ENCODE measurements around the gene CTNNA2.
"Not testable (repeated sequence)": the region's sequence is repeated elsewhere in the genome, so short reads cannot be mapped to it uniquely, and the experiment has no call there.

CTNNA2 gene

DNA sequence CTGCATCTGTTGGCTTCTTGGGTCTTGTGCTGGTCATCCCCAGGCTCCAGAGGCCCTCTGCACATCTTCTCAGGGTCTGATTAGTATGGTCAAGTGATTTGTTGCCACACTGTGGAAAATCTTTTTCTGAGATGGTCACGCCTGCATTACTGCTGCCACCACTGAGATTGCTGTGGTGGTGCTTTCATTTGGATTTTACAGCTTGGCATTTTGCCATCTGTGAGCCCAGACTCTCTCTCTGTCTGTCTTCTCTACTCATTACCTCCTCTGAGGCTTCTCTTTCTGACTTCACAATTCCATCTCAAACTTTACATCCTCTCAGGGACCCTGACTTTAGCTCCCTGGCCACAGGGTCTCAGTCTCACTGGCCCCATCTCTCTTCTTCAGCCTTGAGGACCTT lies 637.1 kb downstream of the CTNNA2 start:
- no peak for DNase-seq (ENCODE audit: low spot score)

DNA sequence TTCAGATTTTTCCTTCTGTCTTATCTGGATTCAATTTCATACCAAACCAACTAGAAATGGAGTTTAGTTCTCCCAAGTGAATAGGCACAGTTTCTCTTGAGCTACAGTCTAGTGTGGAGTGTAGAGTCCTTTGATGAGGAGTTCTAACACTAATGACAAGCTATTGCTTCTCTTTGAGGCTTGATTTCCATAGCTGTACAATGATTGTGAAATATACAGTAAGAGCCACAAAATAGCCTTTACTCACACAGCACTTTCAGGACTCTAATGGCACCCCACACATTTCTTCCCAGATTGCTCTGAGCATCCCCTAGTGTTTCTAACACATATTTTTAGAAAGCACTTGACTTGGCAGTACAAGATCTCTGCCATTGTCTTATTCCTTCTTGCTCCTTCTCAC lies 638.4 kb downstream of the CTNNA2 start:
- DNase-seq (ENCODE audit: low spot score): no peak

DNA sequence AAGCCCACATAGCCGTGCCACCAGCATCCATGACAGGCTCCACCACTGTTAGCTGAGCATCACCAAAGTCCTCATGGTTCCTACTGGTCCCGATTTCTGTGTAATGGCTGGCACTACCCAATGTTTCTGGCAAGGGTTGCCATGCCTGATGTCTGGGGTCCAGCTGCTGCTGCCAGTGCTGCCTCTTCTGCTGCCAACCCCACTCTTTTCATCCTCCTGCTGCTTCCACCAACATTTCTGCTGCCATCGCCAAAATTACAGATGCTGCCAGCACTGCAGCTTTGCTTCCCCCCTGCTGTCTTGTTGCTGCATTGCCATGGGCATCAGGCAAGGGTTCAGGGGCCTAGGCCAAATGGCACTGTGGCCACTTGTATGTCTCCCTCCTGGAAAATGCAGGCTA lies 638.8 kb downstream of the CTNNA2 start:
- DNase-seq (ENCODE audit: low spot score): no peak

DNA sequence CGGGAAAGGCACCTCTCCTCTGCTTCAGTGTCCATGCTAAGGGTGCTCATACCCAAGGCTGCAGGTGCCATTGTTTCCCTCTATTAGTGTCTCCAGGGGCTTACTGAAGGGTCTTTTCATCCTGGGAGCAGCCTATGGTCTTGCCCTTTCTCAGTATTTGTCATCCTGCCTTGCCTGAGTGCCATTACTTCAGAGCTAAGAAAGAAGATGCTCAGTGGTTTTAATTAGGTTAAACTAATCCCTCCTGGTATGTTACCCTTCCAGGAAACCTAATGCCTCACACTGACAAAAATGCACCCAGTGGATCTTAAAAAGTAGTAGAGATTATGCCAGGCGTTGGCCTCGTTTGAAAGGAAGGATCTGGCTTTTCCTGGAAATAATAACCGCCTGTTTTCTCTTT lies 640.3 kb downstream of the CTNNA2 start:
- no peak for DNase-seq (ENCODE audit: low spot score)

DNA sequence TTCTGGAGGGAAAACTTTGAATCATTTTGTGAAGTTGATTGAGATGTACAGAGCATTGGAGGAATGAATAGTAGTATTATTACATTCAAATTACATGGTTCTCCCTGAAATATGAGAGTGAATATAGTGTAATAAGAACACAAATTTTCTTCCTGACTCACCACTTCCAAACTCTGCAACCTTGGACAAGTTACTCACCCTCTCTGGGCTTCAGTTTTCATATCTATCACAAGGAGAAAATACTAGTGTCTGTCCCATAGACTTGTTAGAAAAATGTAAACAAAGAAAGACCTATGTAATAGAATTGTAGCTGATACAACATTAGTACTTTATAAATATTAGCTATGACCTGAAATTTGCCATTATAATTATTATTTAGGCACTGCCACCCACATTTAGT lies 640.9 kb downstream of the CTNNA2 start:
- DNase-seq (ENCODE audit: low spot score): no peak

DNA sequence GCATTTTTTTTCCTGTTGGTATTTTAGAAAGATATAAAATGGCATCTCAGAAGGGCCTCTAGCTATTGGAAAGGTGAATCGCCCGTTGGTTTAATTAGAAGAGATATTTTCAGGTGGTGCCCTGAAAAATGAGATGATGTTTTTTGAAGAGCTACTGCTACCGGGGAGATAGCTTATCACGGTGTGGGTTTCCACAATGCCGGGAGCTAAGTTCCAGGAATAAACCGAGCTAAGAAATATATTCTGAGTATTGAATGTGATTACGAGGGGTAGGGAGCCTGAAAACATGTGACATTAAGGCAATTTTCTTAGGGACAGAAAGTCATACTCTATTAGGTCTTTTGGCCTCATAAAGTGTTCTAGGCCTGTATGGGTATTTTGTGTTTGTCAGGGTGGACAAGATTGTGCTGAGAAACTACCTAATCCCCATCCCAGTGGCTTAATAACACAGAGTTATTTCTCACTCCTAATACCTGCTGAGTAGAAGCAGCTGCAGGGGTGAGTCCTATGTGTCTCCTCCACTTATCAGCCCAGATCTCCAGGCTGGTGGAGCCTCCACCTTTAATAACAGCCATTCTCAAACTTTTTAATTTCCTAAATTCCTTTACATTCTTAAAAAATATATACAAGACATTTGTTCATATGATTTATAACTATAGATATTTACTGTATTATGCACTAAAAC lies 641.5 kb downstream of the CTNNA2 start:
- no peak for DNase-seq (ENCODE audit: low spot score)

DNA sequence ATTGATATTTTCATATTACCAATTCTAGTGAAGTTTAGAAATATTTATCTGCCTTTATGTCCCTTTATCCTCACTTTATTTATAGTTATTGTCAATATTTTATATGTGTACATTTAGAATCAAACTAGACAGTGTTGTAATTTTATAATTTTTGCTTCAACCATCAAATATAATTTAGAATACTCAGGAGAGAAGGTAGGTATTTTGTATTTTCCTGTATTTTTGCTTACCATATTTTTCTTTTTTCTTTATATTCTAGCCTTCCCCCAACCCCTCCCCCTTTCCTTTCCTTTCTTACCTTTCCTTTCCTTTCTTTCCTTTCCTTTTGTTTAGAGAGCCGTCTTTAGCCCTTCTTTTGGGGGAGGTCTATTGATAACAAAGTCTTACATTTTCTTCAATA lies 651.5 kb downstream of the CTNNA2 start:
- DNase-seq (ENCODE audit: low spot score): no peak

DNA sequence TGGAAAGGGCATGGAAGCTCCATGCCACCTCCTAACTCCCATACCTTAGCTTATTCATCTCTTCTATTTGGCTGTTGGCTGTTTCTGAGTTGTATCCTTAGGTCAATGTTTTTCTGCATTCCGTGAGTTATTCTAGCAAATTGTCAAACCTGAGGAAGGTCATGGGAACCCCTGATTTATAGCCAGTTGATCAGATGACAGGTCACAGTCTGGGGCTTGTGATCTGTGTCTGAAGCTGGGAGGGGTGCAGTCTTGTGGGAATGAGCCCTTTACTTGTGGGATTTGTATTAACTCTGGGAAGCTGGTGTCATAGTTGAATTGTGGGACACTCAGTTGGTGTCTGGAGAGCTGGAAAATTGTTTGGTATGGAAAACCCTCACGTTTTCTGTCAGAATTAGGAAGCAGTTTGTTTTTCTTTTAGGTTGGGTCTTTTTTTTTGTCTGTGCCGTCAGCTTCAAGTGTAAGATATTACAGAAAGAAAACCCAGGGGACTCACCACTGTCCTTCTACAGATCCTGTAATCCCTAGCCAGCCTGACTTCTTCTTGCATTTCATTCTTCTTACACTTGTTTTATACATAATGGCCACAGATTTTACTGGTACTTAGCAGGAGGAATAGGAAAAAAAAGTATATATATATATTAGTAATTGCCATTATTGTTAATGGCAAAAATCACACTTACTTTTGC lies 653.8 kb downstream of the CTNNA2 start:
- no peak for DNase-seq (ENCODE audit: low spot score)

DNA sequence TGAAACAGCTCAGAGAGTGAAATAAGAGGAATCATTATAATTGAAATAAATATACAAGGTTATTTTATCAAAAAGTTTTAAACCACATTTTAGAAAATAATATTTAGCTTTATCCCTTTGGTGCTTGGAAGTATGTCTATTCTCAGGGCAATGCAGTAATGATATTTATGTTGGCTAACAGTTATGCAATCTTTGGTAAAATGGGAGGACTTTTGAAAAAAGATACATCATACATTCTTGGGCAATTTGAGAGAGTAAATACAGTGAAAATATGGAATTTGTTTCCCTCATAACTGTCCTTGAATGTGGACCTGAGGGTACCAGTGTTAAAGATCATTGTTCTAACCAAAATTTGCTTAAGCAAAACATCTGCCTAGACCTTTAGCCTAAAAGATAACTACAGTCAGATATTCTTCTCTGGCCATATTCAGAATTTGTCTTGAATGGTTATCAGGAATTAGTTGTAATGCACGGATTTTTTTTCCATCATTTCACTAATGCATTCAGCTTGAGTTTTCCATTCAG lies 654.5 kb downstream of the CTNNA2 start:
- no peak for DNase-seq (ENCODE audit: low spot score)

DNA sequence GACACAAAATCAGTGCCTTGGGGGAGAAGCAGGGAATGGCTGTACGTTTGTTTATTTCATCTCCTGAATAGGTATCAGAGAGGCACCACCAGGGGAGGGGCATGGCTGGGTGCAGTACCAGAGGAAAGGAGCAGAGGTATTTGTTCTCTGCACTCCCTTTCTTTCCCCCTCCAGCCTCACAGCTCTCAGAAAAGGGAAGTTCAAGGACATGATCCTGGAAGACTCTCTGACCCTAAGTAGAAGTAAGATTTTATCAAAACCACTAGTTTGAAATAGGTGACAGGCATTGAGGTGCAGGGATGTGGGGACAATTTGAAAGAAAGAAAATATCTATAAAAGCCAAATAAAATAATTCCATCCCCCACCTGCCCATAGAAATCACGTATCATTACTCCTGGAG lies 655.2 kb downstream of the CTNNA2 start:
- no peak for DNase-seq (ENCODE audit: low spot score)

DNA sequence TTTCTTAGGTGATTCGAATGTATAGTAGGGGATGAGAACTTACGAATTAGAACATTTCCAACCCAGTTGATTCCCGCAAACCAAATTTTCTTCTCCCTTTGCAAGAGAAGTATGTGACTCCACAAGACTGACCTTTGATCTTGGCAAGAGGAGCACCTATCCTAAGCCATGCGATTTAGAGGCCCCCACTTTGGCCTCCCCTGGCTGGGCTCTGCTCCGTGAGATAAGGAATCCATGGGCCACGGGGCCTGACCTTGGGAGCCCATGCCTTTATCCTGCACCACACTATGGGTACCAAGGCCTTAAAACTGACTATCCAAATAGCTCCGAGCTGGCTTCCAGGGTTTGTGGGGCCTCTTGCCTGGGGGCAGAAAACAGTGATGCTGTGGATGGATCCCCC lies 656.0 kb downstream of the CTNNA2 start:
- no peak for DNase-seq (ENCODE audit: low spot score)

DNA sequence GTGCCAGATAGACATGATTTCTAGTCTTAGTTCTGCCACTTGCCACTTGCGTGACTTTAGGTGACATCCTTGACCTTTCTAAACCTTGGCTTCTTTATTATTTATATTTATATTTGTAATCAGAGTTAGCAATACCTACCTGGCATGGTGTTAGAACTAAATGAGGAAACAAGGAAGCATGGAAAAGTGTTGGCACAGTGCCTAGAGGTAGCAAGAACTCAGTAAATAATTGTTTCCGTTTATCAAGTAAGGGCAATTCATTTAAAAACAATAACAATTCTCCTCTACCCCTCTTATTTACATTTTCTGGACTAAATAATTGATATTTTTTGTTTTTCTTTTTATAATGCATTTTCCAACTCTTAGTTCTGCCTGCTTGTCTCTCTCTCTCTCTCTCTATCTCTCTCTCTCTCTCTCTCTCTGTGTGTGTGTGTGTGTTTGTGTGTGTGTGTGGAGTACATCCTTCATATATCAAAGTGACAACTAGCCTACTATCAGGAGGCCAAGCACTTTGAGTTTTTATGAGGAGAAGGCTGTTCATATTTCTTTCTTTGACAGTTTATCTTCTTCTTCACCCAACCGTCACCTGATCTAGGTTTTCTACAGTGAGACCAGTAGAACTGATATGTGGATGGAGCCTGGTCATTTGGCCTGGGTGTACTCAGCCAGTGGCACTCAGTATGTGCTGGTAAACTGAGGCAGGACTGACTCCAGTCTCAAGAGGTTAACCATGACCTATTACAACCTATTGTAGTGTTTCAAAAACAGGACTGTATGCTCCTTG lies 657.2 kb downstream of the CTNNA2 start:
- no peak for DNase-seq (ENCODE audit: low spot score)

DNA sequence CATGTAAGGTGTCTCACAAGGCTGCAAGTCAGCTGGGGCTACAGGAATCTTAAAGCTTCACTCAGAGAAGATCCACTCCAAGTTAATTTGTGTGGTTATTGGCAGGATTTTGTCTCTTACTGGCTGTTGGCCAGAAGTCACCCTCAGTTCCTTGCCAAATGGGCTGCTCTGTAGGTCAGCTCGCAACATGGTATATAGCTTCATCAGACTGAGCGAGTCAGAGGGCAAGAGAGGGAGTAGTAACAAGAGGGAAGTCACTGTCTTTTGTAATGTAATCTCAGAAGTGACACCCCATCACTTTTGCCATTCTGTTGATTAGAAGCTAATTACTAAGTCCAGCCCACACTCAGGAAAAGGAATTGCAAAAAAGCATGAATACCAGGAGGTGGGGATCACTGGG lies 672.2 kb downstream of the CTNNA2 start:
- DNase-seq (ENCODE audit: low spot score): no peak

DNA sequence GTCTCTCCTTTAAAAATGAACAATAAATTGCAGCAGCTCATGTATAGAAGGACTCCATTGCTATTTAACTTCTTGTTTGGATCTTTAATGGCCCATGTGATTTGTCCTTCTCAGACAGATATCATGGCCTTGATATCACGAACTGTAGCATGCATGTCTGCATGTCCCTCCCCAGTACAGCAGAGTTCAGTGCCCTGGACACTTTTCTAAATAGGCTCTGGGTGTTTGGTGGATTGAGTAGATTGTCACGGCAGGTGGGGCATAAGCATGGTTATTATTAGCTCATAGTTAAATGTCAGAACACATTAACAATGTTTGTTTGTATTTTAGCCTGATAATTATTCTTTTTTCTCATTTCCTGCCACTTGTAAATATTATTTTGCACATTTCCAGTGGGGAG lies 673.4 kb downstream of the CTNNA2 start:
- no peak for DNase-seq (ENCODE audit: low spot score)

DNA sequence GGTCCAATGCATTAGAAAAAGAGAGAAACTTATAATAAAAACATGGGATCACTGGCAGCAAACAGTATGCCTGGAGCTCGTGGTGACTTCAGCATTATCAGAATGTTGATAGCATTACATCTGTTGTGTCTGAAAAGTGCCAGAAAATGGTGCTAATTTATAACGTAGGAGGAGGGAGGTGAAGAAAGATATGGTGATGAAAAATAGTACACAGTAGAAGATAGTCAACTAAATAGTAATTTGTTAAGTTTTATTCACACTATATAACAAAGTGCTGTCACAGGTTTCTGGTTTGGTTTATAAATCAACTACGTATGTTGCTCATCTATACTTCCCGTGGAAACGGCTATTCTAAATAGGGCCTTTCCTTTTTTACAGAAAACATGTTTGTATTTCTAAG lies 674.3 kb downstream of the CTNNA2 start:
- DNase-seq (ENCODE audit: low spot score): no peak

DNA sequence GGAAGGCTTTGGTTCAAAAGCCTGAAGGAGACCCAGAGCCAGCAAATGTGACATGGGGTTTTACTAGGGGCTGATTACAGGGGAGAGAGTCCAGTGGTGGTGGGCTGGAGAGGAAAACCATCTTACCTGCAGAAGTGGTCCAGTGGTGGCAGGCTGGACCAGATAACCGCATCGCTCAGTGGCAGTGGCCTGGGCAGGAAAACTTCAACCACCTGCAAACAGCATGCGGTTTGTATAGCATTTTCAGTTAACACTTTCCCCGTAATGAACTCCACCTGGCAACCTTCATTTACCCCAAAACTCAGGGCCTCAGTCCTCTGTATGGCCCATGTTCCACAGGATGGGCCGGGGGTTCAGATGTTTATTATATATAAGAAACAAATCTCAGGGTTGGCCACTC lies 677.3 kb downstream of the CTNNA2 start:
- DNase-seq (ENCODE audit: low spot score): no peak

DNA sequence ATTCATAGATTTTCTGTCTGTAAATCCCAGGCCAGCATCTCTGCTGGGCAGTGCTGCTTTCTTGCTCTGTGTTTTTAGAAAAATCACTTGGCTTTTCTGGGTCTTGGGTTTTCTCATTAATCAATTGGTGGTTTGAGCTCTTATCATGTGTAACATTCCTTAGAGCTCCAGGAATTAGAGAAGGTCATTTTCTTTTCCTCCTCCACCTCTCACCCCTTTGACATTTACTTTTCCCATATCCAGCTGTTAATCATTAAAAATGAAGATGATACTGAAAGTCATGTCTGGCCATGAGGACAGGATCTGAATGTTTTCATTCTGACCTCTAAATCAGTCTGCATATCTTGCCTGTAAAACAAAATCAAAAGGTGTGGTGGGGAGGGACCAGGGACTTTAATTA lies 680.7 kb downstream of the CTNNA2 start:
- DNase-seq (ENCODE audit: low spot score): no peak

DNA sequence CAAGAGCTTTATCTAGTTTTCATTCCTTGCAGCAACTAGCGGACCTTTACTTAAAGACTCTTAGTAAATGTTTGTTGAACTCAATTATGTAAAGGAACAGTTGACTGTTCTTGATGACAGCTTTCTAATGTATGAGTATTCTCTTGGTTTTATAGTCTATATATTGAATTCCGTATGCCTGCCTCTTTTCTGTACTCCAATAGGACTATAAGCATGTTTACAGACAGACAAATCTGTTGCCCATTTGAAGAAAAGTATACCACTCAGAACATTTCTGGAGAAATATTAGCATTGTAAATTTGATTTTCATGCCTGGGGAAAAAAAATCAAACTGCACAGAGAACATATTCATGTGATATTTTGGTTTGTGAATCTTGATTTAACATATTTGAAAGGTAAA lies 682.2 kb downstream of the CTNNA2 start:
- no peak for DNase-seq (ENCODE audit: low spot score)

DNA sequence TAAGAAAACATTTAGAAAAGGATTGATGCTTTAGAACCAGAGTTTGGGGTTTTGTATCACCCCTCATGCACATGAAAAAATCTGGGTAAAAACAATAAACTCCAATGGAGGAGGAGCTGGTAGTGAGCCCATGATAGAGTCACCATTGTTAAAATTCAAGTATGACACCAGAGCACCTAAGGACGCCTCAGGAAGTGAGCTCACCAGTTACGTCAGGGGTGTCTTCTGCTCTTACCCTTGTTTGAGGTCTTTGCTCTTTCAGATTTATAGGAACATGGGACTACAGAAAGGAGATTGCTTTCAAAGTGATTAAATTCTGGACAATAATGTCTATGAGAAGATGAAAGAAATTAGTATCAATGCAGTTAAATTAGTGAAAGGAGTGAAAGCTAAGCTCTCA lies 685.2 kb downstream of the CTNNA2 start:
- no peak for DNase-seq (ENCODE audit: low spot score)

DNA sequence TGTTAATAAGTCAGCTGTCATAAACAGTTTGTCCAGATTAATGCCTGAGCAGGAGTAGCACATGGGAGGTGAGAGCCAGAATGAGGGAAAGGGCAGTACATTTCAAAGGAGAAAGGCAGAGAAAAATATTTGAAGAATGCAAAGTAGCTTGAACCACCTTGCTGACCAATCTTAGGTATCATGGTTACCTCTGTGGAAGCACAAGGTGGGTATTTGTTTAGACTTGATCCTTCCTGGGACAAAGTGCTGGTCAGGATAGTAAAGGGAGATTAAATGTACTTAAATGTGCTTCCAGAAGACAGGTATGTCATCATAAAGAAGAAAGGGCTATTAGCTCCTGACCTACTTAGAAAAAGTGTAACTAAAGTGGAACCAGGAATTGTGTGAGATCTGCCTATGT lies 686.7 kb downstream of the CTNNA2 start:
- DNase-seq (ENCODE audit: low spot score): no peak

DNA sequence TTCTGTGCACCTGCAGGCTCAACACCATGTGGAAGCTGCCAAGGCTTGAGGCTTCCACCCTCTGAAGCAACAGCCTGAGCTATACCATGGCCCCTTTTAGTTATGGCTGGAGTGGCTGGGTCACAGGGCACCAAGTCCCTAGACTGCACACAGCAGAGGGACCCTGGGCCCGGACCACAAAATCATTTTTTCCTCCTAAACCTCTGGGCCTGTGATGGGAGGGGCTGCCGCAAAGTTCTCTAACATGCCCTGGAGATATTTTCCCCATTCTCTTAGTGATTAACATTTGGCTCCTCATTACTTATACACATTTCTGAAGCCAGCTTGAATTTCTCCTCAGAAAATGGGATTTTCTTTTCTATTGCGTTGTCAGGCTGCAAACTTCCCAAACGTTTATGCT lies 691.1 kb downstream of the CTNNA2 start:
- DNase-seq (ENCODE audit: low spot score): not testable (repeated sequence)

DNA sequence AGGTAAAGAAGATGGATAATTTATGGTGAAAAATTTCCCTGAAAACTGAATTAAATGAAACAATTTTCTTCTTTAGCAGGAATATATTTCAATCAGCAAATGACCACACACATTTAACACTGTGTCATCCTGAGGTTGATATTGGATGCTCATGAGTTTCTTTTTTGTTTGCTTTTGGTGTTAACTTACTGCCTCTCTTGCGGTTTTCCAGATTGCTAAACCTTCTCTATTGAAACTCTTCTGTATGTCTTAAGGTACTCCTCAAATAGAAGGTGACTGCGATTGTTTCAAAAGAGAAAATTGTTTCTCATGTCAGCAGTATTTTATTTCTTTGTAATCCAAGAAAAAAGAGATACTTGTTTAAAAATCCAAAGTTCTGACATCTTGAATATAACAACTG lies 692.6 kb downstream of the CTNNA2 start:
- DNase-seq (ENCODE audit: low spot score): no peak

DNA sequence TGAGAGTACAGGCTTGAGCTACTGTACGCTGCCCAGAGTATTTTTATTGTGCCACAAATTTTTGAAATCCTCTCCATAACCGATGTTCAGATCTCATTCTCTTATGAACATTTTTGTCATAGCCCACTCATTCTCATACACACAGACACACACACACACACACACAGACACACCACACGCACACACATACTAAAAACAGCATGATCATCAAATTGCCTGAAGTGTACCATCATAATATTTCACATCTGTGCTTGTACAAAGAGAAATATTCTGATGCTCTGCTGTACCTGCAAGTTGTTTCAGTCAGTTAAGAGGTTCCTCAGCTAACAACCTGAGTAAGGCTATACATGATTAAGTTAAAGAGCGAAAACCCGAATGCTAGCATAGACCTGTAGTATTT lies 696.6 kb downstream of the CTNNA2 start:
- DNase-seq (ENCODE audit: low spot score): no peak
